Fibroblast of lung (primary cell): ENCODE data around the gene CKS2. TPM values are rescaled to one million over a fixed set of nuclear protein-coding genes. Genes with fewer than 3 reads are reported as not detected.
"Not testable (repeated sequence)": the region's sequence is repeated elsewhere in the genome, so short reads cannot be mapped to it uniquely, and the experiment has no call there.

Experiments used
- DNase-seq, 2 donors: peaks; one replicate each; pipeline versions ENCODE4 v3.0.0 to v3.0.0-alpha.2; 2010; ENCODE audit warnings: low read depth in 2 of 2
- H2AFZ ChIP-seq: 2 replicates; pipeline ENCODE4 v1.5.1; 2012; ENCODE audit warnings: low read length, control low read depth, inconsistent platforms
- H3K27ac ChIP-seq: 2 replicates; pipeline ENCODE4 v1.5.1; 2011; ENCODE audit warnings: low read length, control low read depth; ENCODE audit not compliant: insufficient read depth
- H3K27me3 ChIP-seq: 2 replicates; pipeline ENCODE4 v1.5.1; 2011; ENCODE audit warnings: mild to moderate bottlenecking, low read length; ENCODE audit not compliant: control insufficient read depth, insufficient read depth
- H3K36me3 ChIP-seq: 2 replicates; pipeline ENCODE4 v1.5.1; 2011; ENCODE audit warnings: low read length; ENCODE audit not compliant: control insufficient read depth, insufficient read depth
- H3K4me1 ChIP-seq: 2 replicates; pipeline ENCODE4 v1.5.1; 2011; ENCODE audit warnings: low read length; ENCODE audit not compliant: control insufficient read depth, insufficient read depth; ENCODE audit errors: extremely low read depth
- H3K4me2 ChIP-seq: 2 replicates; pipeline ENCODE4 v1.5.1; 2011; ENCODE audit warnings: low read length, control low read depth; ENCODE audit not compliant: insufficient read depth; ENCODE audit errors: extremely low read depth
- H3K4me3 ChIP-seq, 4 experiments: fragments of 200-600 bp in 1 of 4; sonication (generic) in 1 of 4; replicated peaks in 1 of 4; 2 replicates each; pipeline ENCODE4 v1.5.1; 2011 to 2016; ENCODE audit warnings: low read length in 4 of 4, low read depth in 3 of 4, mild to moderate bottlenecking in 3 of 4, control low read depth in 2 of 4, inconsistent platforms in 1 of 4, mixed read lengths in 1 of 4; ENCODE audit not compliant: insufficient read depth in 1 of 4; ENCODE audit errors: control extremely low read depth in 1 of 4
- H3K79me2 ChIP-seq: 2 replicates; pipeline ENCODE4 v1.5.1; 2012; ENCODE audit warnings: mild to moderate bottlenecking, low read length, inconsistent platforms; ENCODE audit not compliant: control insufficient read depth, insufficient read depth
- H3K9ac ChIP-seq: 2 replicates; pipeline ENCODE4 v1.5.1; 2011; ENCODE audit warnings: mild to moderate bottlenecking, low read length, control low read depth; ENCODE audit not compliant: insufficient read depth
- H3K9me3 ChIP-seq: 2 replicates; pipeline ENCODE4 v1.5.1; 2012; ENCODE audit warnings: low read depth, low read length; ENCODE audit not compliant: control insufficient read depth, insufficient read depth
- H4K20me1 ChIP-seq: 2 replicates; pipeline ENCODE4 v1.5.1; 2011; ENCODE audit warnings: low read length; ENCODE audit not compliant: control insufficient read depth, insufficient read depth; ENCODE audit errors: extremely low read depth
- CTCF ChIP-seq, 2 donors: IDR thresholded peaks in 1 of 2; conservative IDR thresholded peaks in 1 of 2; 1 replicate in 1 of 2; 2 replicates in 1 of 2; pipeline ENCODE4 v1.5.1; 2011 to 2012; ENCODE audit warnings: low read length in 2 of 2, control low read depth in 1 of 2, inconsistent platforms in 1 of 2, low read depth in 1 of 2, mild to moderate bottlenecking in 1 of 2
- EZH2 ChIP-seq: IDR thresholded peaks from 2 replicates; pipeline ENCODE4 v1.5.1; 2012; ENCODE audit warnings: low read length, control low read depth, mild to moderate bottlenecking; ENCODE audit errors: missing control alignments
- polyA plus RNA-seq, 2 donors: library from polyadenylated mRNA; depleted of rRNA in 1 of 2; stranded (reverse) in 1 of 2; unstranded in 1 of 2; fragments of >200 nt; gene quantifications; 2 replicates each; pipeline ENCODE4 v1.2.1, GENCODE V29; 2011 to 2012; ENCODE audit warnings: missing spikeins in 1 of 2
- total RNA-seq: library from RNA; depleted of rRNA; stranded (reverse); fragments of >200 nt; gene quantifications from 2 replicates; pipeline ENCODE4 v1.2.1, GENCODE V29; 2014

Gene CKS2
- total and polyA plus RNA-seq, 2 donors (not counting 1 experiment from before 2014, with no cell fraction given) = 69.7 to 101 TPM

GRCh38 chr9:89278997-89279739, 31.8 kb upstream of the CKS2 start:
- Histone ChIP-seq H3K4me2 (no peak overlapping the region), H3K4me1 (no peaks in the 10 kb centered on the region), H3K4me3 (no peak overlapping the region), H3K79me2 (no peaks in the 10 kb centered on the region), H4K20me1 (no peaks in the 10 kb centered on the region), H3K27me3 (no peaks in the 10 kb centered on the region), H2AFZ (no peak overlapping the region), H3K9ac (no peak overlapping the region), H3K9me3 (no peaks in the 10 kb centered on the region), H3K27ac (no peak overlapping the region), H3K36me3 (no peaks in the 10 kb centered on the region)
- peak; percentile 55 to 84 for DNase-seq
- TF ChIP-seq EZH2 (no peak), CTCF (conservative IDR thresholded peaks at IDR 0.05 in 1 of 2, IDR thresholded peaks at IDR 0.05 in 1 of 2; ENCODE audit: low read depth in 1 of 2, low read length in 2 of 2) (peak; percentile 63 to 81)

GRCh38 chr9:89281106-89281505, 29.9 kb upstream of the CKS2 start:
- DNase-seq = peak in 1 of 2 donors; percentile 6
- H3K4me2 ChIP-seq = no peak overlapping the region
- no peaks in the 10 kb centered on the region for H4K20me1 ChIP-seq
- H3K4me1 ChIP-seq = no peaks in the 10 kb centered on the region
- H3K27me3 ChIP-seq = no peaks in the 10 kb centered on the region
- no peak overlapping the region for H3K27ac ChIP-seq
- H3K9me3 ChIP-seq = no peaks in the 10 kb centered on the region
- TF ChIP-seq EZH2 (no peak), CTCF (conservative IDR thresholded peaks at IDR 0.05 in 1 of 2, IDR thresholded peaks at IDR 0.05 in 1 of 2; ENCODE audit: low read depth in 1 of 2, low read length in 2 of 2) (no peak)
- no peak overlapping the region for H2AFZ ChIP-seq
- H3K4me3 ChIP-seq = no peak overlapping the region
- no peaks in the 10 kb centered on the region for H3K79me2 ChIP-seq
- H3K36me3 ChIP-seq = no peaks in the 10 kb centered on the region
- H3K9ac ChIP-seq = no peak overlapping the region

- not testable (repeated sequence) for H3K27ac ChIP-seq, H3K9me3 ChIP-seq, H3K79me2 ChIP-seq, H3K4me1 ChIP-seq, H3K36me3 ChIP-seq, H4K20me1 ChIP-seq, H3K27me3 ChIP-seq, H3K9ac ChIP-seq, H2AFZ ChIP-seq, H3K4me2 ChIP-seq
- peak in 1 of 2 donors; percentile 12 for DNase-seq
- peak overlapping the region in 1 of 4 experiments; percentile 10 for H3K4me3 ChIP-seq
Measured at GRCh38 chr9:89282248-89282968, 28.6 kb upstream of the CKS2 start.
